DND-41 (cell line): ENCODE data around the gene EPM2A.

Source experiments
- CTCF ChIP-seq: IDR thresholded peaks from 2 replicates; pipeline ENCODE4 v1.5.1; 2012; ENCODE audit warnings: borderline replicate concordance, low read length, moderate library complexity, mild to moderate bottlenecking; ENCODE audit not compliant: poor library complexity, severe bottlenecking; ENCODE audit errors: extremely low read depth
- EZH2 ChIP-seq: IDR thresholded peaks from 3 replicates; pipeline ENCODE4 v1.6.1; 2012; ENCODE audit warnings: borderline replicate concordance, low read depth, mild to moderate bottlenecking, moderate library complexity, low read length, inconsistent platforms; ENCODE audit not compliant: severe bottlenecking

- no peak for TF ChIP-seq CTCF
- no peak for TF ChIP-seq EZH2
These were observed 21.5 kb downstream of the EPM2A start for GRCh38 chr6:145713773-145714172.
